Endothelial cell (in vitro differentiated cells): ENCODE measurements around the gene NOS2. TPM values are rescaled to one million over a fixed set of nuclear protein-coding genes. Genes with fewer than 3 reads are reported as not detected.

Source experiments
- DNase-seq: peaks from one replicate; pipeline ENCODE4 v3.0.0; 2021; ENCODE audit warnings: low spot score
- H3K27ac Mint-ChIP-seq: one replicate; pipeline ENCODE4 v1.8.0; 2021; ENCODE audit warnings: mixed read lengths, inconsistent platforms; ENCODE audit not compliant: unreplicated experiment
- H3K27me3 Mint-ChIP-seq: one replicate; pipeline ENCODE4 v1.8.0; 2021; ENCODE audit warnings: mild to moderate bottlenecking, moderate library complexity, mixed read lengths, inconsistent platforms; ENCODE audit not compliant: unreplicated experiment
- H3K36me3 Mint-ChIP-seq: one replicate; pipeline ENCODE4 v1.8.0; 2021; ENCODE audit warnings: mild to moderate bottlenecking, low read depth, mixed read lengths, inconsistent platforms; ENCODE audit not compliant: unreplicated experiment
- H3K4me1 Mint-ChIP-seq: one replicate; pipeline ENCODE4 v1.8.0; 2021; ENCODE audit warnings: mild to moderate bottlenecking, mixed read lengths, inconsistent platforms; ENCODE audit not compliant: unreplicated experiment
- H3K4me3 Mint-ChIP-seq: one replicate; pipeline ENCODE4 v1.8.0; 2021; ENCODE audit warnings: mild to moderate bottlenecking, mixed read lengths, inconsistent platforms; ENCODE audit not compliant: unreplicated experiment
- H3K9me3 Mint-ChIP-seq: one replicate; pipeline ENCODE4 v1.8.0; 2021; ENCODE audit warnings: mixed read lengths, inconsistent platforms; ENCODE audit not compliant: unreplicated experiment
- CTCF ChIP-seq: fragments of 200-600 bp; sonication (generic); IDR thresholded peaks from one replicate; pipeline ENCODE4 v1.5.0; 2021; ENCODE audit warnings: antibody characterized with exemption; ENCODE audit not compliant: unreplicated experiment
- total RNA-seq: library from RNA; stranded (reverse); fragmentation: NEBNext Ultra II Directional; extraction: Animal tissue kit (Norgen Biotek cat#: 25700); gene quantifications from one replicate; pipeline ENCODE4 v1.2.1, GENCODE V29; 2021; ENCODE audit not compliant: unreplicated experiment

The NOS2 gene
- total RNA-seq, 1 donor from 2014 or later = 1.3 TPM

- Mint-ChIP-seq H3K27me3 (peaks cover 5% of the 10 kb centered on the region), H3K4me1 (peaks cover 8% of the 10 kb centered on the region), H3K36me3 (no peaks in the 10 kb centered on the region), H3K27ac (no peak overlapping the region), H3K4me3 (no peak overlapping the region), H3K9me3 (no peaks in the 10 kb centered on the region)
- DNase-seq = no peak
- no peak for TF ChIP-seq CTCF
Measured at GRCh38 chr17:27802962-27803680, 2.8 kb upstream of the NOS2 start.

GRCh38 chr17:27802033-27802432, 1.7 kb upstream of the NOS2 start:
- Mint-ChIP-seq H3K9me3 (no peaks in the 10 kb centered on the region), H3K27me3 (peaks cover 5% of the 10 kb centered on the region), H3K27ac (no peak overlapping the region), H3K36me3 (no peaks in the 10 kb centered on the region), H3K4me1 (peaks cover 14% of the 10 kb centered on the region), H3K4me3 (no peak overlapping the region)
- no peak for DNase-seq
- no peak for TF ChIP-seq CTCF

- H3K4me1 Mint-ChIP-seq = peaks cover 27% of the 10 kb centered on the region
- no peak overlapping the region for H3K27ac Mint-ChIP-seq
- no peaks in the 10 kb centered on the region for H3K36me3 Mint-ChIP-seq
- no peak for TF ChIP-seq CTCF
- DNase-seq = no peak
- no peaks in the 10 kb centered on the region for H3K9me3 Mint-ChIP-seq
- H3K27me3 Mint-ChIP-seq = peaks cover 18% of the 10 kb centered on the region
- no peak overlapping the region for H3K4me3 Mint-ChIP-seq
Measured at GRCh38 chr17:27798376-27798775, 2.0 kb downstream of the NOS2 start.

- peaks cover 16% of the 10 kb centered on the region for H3K27me3 Mint-ChIP-seq
- H3K36me3 Mint-ChIP-seq = no peaks in the 10 kb centered on the region
- H3K4me3 Mint-ChIP-seq = no peak overlapping the region
- no peak overlapping the region for H3K27ac Mint-ChIP-seq
- no peak for TF ChIP-seq CTCF
- H3K9me3 Mint-ChIP-seq = no peaks in the 10 kb centered on the region
- DNase-seq = no peak
- H3K4me1 Mint-ChIP-seq = peaks cover 25% of the 10 kb centered on the region
Measured at GRCh38 chr17:27797390-27798091, 2.8 kb downstream of the NOS2 start.
